Measurements from ENCODE around the gene XIRP2.
"Not testable (repeated sequence)": the region's sequence is repeated elsewhere in the genome, so short reads cannot be mapped to it uniquely, and the experiment has no call there.

The XIRP2 gene

DNA sequence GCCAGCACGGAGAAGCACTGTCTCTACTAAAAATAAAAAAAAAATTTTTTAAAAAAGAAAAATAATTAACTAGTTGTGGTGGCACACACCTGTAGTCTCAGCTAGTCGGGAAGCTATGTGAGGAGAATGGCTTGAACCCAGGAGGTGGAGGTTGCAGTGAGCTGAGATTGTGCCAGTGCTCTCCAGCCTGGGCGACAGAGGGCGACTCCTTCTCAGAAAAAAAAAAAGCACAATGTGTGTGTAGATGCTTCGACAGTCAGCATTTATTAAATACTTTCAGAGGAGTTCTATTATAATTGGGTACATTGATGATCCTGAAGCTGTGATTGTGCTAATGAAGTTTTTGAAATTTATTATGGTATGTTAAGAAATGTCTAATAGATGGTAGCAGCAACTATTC, 46.5 kb downstream of the XIRP2 start:
- no peak for DNase-seq

- no peak for DNase-seq
Observed at GRCh38 chr2:166942377-166942776, 54.1 kb downstream of the XIRP2 start.

- no peak for DNase-seq
Observed at GRCh38 chr2:166944909-166945308, 56.6 kb downstream of the XIRP2 start.

DNA sequence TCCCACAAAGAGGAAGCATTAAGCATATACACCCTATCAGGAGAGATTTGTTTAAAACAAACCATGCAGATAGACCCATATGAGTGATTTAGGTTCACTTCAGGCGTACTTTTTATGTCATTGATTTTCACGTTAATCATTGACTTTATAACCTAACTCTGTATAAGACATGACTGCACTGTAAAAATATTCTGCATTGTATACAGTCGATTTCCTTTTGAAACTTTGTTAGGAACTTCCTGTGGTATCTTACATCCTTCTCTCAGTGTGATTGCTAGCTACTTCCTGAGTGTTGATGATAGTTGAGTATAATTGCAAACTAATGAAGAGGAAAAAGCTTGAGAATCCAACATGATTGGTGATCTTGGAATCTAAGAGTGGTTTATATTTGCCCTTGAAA, 69.4 kb downstream of the XIRP2 start:
- no peak for DNase-seq

GRCh38 chr2:166958986-166959481, 70.8 kb downstream of the XIRP2 start:
- no peak for DNase-seq

- DNase-seq = no peak
Observed at GRCh38 chr2:166959556-166959955, 71.3 kb downstream of the XIRP2 start.

DNA sequence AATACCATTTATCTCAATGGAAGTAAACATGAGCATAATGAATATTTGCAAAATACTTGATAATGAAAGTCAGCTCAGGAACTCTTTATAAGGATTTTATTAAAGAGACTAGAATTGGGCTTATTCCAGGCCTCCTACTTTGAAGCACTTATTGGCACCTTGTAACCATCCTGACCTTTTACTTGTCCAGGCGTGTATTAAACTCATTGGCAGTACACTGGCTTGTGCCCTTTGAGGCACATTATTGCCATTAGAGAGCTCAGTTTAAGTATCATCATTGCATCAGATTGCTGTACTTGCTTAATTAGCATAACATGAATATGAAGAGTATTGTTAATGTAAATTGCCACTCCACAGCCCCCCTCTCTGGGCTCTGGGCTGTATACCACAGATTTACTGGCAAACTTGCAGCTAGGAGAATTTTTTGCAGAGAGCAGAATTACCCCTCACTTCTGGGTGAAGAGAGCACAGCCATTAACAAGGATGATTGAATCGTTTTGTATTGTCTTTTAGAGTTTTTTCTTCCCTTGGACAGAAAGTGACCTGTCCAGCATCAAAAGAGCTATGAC, 72.5 kb downstream of the XIRP2 start:
- DNase-seq = no peak

- no peak for DNase-seq
Observed at GRCh38 chr2:166961933-166962332, 73.7 kb downstream of the XIRP2 start.

- DNase-seq = no peak
Observed at GRCh38 chr2:166969486-166969885, 81.2 kb downstream of the XIRP2 start.

DNA sequence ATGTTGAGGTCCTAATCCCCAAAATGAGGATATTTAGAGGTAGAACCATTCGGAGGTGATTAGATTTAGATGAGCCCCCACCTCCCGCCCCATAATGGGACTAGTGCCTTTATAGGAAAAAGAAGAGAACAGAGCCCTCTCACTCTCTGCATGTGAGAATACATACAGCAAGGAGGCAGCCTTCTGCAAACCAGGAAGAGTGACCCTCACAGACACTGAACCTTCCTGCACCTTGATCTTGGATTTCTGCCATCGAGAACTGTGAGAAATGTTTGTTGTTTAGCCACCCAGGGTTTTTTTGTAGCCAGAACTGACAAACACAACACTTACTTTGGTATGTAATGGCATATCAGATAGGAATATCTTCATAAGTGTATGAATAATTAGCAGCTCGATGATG, 83.7 kb downstream of the XIRP2 start:
- DNase-seq = no peak

DNA sequence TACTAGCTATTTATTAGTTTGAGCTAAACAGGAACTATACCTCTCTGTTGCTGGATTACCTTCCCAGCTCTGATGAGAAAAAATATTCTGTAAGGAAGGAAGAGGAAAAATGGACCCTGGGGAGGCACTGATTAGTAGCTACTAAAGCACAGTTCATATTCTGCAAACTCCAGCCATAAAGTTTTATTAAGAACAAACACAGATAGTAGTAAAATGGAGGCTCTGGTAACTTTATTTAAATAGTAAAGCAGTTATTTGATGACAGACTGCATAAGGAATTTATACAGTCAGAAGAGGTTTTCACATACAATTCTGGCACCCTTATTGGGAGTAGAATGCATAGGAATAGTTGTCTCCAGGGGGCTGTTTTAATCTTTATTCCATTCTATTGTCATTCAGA, 84.1 kb downstream of the XIRP2 start:
- DNase-seq = no peak

- DNase-seq = no peak
Observed at GRCh38 chr2:166984188-166984587, 95.9 kb downstream of the XIRP2 start.

- DNase-seq = no peak
Observed at GRCh38 chr2:166984797-166985196, 96.5 kb downstream of the XIRP2 start.

GRCh38 chr2:166994588-166995336, 106.5 kb downstream of the XIRP2 start:
- DNase-seq = no peak

DNA sequence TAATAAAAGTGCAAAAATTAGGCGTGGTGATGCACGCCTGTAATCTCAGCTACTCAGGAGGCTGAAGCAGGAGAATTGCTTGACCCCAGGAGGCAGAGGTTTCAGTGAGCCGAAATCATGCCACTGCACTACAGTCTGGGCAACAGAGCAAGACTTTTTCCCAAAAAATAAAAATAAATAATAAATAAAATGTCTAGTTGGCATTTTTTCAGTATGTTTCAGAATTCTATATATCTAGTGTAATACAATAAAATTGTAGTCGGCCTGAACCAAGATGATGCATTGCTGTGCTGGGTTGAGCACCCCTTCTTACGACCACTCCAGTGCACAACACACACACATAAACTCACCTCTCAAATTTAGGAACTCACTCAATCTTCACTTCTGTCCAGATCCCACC, 108.2 kb downstream of the XIRP2 start:
- no peak for DNase-seq

DNA sequence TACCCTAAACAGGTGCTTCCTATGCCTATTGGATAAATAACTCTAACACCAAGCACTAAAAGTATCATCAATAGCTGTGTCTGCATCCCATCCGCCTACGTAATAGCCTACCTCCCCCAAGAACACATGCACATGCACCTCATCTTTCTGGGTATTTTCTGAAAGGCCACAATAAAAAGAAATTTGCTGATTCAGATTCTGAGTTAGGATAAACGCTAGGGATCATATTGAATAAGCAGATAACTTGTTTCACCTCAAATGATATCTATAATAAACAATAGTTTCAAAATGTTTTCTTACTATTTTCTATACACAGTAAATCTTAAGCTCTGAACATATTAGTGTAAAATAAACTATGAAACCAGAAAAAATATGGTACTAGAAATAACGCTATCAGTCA, 112.9 kb downstream of the XIRP2 start:
- no peak for DNase-seq

GRCh38 chr2:167005096-167005495, 116.8 kb downstream of the XIRP2 start:
- DNase-seq = no peak

DNA sequence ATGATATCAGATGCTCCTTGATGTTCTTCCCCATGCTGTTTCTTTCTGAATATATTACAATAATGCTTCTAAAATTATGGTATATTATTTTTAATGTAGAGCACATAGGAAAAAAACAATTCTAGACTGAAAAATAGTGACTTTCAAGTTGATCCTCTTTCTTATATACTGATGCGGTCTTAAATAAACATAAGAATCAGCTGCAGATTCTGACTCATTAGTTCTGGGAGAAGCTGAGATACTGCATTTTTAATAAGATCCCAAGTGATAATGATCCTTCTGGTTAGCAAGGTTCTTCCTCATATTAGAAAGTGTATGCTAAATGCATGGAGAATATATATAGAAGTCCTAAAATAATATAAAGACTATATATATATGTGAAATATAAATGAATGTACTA, 124.9 kb downstream of the XIRP2 start:
- no peak for DNase-seq

DNA sequence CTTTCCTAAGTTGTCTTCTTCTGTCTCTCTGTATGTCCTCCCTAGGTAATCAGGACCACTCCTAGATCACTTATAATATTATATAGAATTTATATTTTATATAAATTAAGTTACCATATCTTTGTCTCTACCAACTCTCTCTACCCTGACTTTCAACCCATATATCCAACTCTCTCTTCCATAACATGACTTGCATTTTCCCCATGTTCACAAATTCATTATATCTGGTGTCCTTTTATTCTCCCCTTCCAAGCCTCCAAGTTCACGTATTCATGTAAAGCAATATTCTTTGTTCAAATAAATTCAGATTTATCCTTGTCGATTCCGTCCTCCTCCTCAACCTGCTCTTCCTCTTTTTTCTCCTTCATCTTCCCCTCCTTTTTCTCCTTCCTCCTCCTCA, 127.5 kb downstream of the XIRP2 start:
- DNase-seq = no peak

DNA sequence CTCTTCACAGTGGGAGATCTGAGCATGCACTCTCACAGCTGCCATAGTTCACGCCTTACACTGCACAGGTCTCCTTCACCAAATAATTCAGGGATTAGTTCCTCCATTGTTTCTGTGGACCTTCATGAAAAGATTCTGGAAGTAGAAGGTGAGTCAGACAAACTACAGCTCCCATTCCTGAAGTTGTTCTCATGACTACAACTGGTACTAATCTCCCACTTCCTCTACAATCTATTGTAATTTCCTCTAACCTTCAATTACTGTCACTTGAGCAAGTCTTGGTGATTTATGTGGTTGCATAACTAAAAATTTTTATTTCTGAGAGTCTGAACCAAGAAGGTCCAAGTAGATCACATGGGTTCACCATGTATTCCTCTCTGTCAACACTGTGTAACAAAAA, 128.7 kb downstream of the XIRP2 start:
- DNase-seq = no peak

DNA sequence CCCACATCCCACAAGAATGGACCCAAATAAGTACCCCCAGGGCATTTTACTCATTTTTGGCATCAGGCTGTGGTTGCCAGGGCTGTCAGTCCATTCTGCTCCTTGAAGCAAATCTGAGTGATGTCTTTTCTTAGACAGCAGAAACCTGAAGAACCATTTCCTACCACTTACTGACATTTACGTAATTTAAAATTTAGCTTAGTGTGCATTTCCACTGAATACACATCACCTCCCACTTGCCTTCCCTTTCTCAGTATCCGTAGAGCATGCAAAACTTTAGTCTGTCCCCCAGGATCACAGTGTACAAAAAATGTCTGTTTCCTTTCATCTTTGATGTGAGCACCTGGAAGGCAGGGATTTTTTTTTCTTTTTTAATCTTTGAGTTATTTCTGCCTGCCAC, 130.3 kb downstream of the XIRP2 start:
- DNase-seq = no peak

GRCh38 chr2:167028503-167028902, 140.2 kb downstream of the XIRP2 start:
- no peak for DNase-seq

- not testable (repeated sequence) for DNase-seq
Observed at GRCh38 chr2:167034976-167035375, 146.7 kb downstream of the XIRP2 start.

GRCh38 chr2:167048829-167049228, 160.5 kb downstream of the XIRP2 start:
- DNase-seq = no peak

- DNase-seq = no peak
Observed at GRCh38 chr2:167049659-167050058, 161.4 kb downstream of the XIRP2 start.
